Fibroblast of the conjunctiva (primary cell): ENCODE measurements around the gene TMSB4X.
"Not testable (repeated sequence)": the region's sequence is repeated elsewhere in the genome, so short reads cannot be mapped to it uniquely, and the experiment has no call there.

ENCODE experiments used
- DNase-seq: peaks from one replicate; pipeline ENCODE4 v3.0.0-alpha.2; 2010; ENCODE audit warnings: low read depth

Gene TMSB4X

DNA sequence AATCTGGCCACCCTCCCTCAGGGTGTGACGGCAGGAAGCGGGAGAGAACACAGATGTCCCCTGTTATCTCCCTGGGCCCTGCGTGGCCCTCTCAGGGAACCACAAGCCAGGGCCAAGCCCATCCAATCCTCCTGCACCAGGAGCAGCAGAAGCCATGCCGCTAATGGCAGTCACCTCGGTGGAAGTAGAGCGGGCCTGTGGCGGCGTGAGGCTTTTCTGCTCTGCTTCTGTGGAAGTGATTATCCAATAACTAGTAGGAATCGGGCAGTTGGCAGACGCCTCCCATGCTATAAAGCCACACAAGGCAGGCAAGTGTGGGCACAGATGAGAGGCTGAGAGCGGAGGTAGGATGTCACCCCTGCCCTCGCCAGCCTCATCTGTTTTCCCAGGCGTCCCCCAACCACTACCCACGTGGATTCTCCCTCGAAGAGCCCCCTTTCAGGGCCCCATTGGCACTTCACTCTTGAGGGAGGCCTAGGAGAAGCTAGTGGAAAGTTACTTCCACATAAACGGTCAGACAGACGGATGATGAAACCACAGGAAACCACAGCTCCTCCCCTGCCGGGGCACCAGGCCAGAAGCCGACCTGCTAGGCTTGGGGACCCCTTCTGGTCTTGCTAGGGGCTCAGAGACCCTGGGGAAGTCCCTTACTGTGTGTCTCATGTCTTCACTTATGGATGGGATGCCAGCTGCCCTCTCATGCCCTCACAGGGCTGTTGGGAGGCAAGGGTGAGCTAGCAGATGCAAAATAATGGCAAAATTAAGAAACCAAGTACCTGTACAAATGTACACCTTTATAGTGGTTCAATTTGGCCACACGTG lies 18.8 kb upstream of the TMSB4X start:
- DNase-seq = peak; percentile 70

DNA sequence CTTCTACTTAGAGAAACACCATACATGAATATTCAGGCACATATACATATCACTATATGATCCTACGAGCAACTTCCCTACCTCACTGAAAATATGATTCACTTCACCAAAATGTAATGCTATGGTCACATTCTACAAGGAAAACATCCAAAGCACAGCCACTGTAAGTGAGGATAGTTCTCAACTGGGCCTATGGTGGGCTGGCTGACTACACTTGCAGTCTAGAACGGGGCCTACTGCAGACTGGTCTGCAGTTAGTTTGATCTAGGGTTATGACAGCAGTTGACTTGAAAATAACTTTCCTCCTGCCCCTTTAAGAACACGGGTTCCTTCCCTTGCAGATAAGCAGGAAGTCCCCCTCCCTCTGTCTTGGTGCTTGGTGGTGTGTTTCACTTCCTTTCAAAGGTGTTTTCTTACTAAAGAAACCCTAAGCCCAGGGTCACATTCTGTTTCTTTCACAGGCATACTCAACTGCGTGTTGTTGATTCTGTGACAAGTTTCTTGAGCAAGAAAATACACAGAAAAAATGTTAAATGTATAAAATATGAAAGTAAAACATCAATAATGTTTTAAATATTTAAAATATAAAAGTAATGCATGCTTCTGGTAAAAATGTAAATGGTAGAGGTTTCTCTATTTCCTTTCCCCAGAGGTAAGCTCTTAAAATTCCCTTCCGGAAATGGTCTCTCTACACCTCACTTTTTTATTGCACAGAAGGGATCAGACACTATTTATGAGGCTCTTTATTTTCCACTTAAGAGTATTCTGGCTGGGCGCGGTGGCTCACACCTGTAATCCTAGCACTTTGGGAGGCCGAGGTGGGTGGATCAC lies 18.0 kb upstream of the TMSB4X start:
- DNase-seq = no peak

DNA sequence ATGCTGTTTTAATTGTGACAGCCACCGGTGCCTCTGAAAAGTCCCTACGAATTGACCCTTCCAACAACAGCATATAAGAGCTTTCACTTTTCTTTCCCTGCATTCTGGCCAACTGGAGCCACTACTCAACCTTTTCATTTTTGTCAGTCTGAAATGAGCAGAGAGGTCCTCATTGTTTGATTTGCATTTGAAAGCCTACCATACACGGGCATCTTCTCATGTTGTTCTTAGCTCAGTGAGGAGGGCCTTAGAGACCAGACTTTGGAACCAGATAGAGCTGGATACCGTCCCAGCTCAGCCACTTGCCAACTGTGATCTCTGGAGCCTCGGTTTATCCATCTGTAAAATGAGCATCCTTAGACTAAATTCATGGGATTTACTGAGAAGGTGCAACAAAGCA lies 16.9 kb upstream of the TMSB4X start:
- DNase-seq = no peak

DNA sequence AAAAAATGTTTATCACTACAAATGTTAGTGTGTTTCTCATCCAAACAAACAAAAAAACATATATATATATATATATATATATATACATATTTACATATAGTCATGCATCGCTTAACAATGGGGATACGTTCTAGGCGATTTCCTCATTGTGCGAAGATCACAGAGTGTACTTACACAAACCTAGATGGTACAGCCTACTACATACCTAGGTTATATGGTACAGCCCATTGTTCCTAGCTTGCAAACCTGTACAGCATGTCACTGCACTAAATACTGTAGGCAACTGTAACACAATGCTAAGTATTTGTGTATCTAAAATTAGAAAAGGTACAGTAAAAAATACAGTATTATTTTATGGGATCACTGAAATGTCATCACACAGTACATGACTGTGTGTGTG lies 16.4 kb upstream of the TMSB4X start:
- no peak for DNase-seq

DNA sequence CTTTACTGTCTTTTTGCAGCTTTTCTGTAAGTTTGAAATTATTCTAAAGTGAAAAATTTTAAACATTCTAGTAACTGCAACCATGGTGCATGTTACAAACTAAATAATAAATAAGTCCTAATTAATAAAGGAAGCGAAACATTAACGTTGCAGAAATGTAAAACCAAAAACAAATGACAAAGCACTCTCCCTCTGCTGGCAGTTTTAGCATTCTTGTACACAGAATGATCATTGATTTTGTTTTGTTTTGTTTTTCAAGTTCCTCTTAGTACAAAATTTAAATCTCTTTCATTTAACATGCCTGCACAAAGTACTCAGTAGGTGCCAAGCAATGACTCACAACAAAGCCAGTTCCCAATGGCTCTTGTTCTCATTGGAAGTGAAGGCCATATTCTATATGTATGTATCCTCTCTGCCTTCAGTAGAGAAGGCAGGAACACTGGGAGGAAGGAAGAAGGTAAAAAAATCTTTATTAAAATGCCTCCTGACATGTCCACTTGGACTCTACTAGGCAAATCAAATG lies 13.7 kb upstream of the TMSB4X start:
- no peak for DNase-seq

DNA sequence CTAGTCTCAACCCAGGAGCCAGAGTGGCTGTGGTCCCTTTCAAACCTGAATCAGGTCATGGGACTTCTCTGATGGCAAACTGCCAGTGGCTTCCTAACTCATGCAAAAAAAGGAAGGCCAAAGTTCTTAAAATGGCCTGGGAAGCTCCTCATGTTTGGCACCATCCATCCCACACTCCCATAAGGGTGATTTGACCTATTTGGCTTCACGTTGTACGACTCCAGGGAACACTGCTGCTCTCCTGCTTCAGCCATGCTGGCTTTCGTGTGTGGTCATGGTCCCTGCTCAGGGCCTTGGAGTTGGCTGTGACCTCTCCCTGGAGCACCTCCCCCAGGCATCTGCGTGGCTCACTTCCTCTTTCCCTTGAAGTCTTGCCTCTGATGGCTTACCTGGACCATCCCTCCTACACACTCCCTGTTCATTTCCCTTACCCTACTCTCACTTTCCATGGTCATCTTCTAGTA lies 12.8 kb upstream of the TMSB4X start:
- no peak for DNase-seq

- DNase-seq = not testable (repeated sequence)
These were observed 11.6 kb upstream of the TMSB4X start for GRCh38 chrX:12963210-12963850.

GRCh38 chrX:12965131-12965940 lies 9.6 kb upstream of the TMSB4X start:
- DNase-seq = no peak

- no peak for DNase-seq
These were observed 8.8 kb upstream of the TMSB4X start for GRCh38 chrX:12966151-12966550.

DNA sequence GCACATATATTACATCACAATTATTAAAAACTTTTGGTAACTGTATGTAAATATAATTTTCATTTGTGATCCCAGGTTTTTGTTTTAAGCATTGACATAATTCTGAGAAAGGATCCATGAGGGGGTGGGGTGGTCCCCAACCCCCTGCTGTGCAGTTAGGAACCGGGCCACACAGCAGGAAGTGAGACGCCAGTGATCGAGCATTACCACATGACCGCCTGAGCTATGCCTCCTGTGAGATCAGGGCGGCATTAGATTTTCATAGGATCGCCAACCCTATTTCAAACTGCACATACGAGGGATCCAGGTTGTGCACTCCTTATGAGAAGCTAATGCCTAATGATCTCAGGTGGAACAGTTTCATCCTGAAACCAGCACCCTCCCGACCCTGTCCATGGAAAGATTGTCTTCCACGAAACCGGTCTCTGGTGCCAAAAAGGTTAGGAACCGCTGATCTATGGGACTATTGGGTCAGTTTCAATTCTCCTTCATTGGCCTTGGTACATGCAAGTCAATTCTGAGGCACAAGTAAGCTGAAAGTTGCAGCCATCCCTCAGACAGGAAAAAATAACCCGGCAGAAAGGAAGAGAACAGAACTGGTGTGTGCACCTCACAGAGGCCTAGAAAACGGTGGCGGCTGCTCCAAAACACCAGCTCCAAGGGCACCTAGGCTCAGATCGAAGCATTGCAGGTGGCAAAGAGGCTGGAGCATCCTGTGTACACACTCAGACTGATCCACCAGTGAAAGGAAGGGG lies 7.0 kb upstream of the TMSB4X start:
- DNase-seq = no peak

- no peak for DNase-seq
These were observed 4.2 kb upstream of the TMSB4X start for GRCh38 chrX:12970691-12971202.

DNA sequence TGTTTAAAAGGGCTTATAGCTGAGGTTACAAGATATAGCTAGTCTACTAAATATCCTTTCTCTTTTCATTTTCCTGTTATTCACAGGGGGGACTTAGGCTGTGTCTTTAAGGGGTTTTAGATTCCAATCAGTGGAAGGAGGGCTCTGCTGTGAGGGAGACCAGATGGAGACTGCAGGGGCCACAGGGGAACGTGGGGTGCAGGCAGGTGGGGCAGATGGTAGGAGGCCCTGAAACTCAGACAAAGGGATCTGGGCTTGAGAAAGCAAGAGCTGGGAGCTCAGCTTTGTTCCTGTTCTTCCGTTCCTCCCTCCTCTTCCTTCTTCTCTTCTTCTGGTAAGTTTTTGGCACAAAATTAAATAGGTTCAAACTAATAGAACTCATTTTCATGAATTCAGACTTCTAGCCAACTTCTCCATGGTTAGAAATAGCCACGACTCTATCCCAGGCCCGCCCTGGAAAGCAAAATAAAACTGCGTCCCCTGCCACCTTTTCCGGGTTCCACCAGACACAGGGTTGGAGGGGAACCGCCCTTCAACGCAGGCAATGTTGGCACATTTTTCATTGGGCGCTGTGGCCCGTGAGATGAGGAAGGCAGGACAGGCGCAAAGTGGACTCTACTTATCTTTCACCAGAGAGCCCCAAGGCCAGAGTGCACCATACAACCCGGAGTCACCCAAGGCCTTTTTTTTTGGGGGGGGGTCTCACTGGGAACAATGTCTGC lies 3.5 kb upstream of the TMSB4X start:
- DNase-seq = no peak

GRCh38 chrX:12972243-12972642 lies 2.7 kb upstream of the TMSB4X start:
- no peak for DNase-seq

DNA sequence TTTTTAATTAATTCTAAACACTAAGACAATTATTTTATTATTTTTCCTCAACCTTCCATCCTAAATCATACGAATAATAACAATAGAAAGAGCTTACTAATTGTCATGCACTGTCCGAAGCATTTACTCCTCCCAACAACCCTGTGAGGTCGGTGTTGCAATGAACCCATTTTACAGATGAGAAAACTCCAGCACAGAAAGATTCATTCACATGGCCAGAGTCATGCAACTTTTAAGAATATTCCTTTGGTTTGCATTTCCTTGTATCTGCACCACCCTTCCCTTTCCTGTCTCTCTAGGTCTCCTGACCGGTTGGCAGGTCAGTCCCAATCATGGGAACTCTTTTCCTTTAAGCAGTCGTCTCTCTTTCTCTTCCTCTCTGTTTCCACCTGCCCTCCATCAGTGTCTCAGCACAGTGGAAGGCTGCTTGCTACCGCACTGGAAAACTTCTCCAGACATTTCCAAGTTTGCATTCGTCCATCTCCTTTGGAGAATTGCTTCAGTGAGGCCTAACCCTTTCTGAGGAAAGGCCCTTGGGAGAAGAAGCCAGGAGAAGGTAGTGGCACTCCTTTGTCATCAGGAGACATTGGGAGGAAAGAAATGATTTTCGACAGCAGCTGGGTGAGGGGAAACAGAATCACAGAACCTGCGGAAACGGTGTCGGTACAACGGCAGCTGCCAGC lies 1.9 kb upstream of the TMSB4X start:
- DNase-seq = no peak

DNA sequence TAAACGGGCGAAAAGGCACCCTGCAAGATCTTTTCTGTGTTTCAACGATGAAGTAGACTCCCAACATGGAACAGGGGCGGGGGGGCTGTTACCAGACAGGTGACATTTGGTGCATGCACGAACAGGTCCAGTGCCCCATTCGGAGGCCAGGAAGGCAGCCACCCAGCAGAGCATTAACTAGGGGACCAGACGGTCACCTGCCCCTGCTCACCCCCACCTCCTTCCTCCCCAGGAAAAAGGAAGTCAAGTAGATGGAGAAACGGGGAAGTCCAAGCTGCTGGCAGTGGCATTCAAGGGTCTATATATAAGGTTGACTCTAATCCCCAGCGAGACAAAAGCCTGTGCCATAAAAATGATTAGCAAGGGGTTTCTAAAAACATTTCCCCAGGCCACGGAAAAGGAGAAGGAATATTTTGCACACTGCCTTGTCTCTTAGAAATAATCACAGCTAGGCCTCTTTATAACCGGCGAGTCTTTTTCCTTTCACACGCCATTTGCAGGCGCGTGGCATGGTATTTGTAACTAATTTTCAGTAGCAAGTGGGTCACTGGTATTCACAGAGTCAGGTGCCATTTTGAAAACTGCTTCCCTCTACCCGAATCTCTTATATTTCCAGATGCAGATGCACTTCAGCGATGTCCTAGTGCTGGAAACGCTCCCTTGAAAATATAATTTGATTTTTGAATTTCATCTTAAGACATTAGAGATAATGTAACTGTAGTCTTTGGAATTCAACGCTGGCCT lies 1.2 kb upstream of the TMSB4X start:
- no peak for DNase-seq

GRCh38 chrX:12974305-12974795 lies 560 bp upstream of the TMSB4X start:
- peak; percentile 61 for DNase-seq

- DNase-seq = no peak
These were observed 708 bp downstream of the TMSB4X start for GRCh38 chrX:12975670-12975965.

DNA sequence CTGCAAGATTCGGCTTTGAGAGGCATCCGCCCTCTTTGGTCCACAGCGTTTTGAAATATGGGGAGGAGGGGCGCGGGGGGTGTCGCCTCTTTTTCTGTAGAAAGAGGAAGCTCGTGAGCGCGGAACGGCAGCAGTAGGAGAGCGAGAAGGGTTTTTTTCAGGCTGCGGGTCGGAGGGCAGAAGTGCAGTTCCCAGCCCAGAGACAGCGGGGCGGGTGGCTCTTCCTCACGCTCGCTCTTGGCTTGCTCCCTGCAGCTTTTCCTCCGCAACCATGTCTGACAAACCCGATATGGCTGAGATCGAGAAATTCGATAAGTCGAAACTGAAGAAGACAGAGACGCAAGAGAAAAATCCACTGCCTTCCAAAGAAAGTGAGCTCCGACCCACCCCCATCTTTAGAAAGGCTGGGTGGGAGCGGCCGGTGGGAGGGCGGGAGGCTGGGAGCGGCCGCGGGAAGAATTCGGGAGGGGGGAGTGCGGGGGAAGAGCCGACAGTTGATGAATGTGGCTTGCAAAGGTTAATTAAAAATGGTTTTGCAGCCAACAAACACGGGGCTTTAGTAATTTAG lies 1.2 kb downstream of the TMSB4X start:
- no peak for DNase-seq
